ENCODE data around the gene SMR3A.

SMR3A gene

DNA sequence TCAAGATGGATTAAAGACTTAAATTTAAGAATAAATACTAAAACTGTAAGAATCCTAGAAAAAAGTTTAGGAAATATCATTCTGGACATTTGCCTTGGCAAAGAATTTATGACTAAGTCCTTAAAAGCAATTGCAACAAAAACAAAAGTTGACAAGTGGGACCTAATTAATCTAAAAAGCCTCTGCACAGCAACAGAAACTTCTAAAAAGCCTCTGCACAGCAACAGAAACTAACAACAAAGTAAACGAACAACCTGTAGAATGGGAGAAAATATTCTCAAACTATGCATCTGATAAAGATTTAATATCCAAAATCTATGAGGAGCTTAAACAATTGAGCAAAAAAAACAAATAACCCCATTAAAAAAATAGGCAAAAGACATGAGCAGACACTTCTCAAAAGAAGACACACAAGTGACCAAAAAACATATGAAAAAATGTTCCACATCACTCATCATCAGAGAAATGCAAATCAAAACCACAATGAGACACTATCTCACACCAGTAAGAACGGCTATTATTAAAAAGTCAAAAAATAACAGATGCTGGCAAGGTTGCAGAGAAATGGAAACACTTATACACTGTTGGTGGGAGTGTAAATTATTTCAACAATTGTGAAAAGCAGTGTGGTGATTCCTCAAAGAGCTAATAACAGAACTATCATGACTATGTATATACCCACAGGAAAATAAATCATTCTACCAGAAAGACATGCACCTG is 31.7 kb downstream of the SMR3A start:
- TF ChIP-seq ZFX (IDR thresholded peaks at IDR 0.05; ENCODE audit: borderline replicate concordance): no peak
- TF ChIP-seq, protein P1, sequence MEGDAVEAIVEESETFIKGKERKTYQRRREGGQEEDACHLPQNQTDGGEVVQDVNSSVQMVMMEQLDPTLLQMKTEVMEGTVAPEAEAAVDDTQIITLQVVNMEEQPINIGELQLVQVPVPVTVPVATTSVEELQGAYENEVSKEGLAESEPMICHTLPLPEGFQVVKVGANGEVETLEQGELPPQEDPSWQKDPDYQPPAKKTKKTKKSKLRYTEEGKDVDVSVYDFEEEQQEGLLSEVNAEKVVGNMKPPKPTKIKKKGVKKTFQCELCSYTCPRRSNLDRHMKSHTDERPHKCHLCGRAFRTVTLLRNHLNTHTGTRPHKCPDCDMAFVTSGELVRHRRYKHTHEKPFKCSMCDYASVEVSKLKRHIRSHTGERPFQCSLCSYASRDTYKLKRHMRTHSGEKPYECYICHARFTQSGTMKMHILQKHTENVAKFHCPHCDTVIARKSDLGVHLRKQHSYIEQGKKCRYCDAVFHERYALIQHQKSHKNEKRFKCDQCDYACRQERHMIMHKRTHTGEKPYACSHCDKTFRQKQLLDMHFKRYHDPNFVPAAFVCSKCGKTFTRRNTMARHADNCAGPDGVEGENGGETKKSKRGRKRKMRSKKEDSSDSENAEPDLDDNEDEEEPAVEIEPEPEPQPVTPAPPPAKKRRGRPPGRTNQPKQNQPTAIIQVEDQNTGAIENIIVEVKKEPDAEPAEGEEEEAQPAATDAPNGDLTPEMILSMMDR (IDR thresholded peaks at IDR 0.05): no peak
- no peak overlapping the region for H3K27ac ChIP-seq

DNA sequence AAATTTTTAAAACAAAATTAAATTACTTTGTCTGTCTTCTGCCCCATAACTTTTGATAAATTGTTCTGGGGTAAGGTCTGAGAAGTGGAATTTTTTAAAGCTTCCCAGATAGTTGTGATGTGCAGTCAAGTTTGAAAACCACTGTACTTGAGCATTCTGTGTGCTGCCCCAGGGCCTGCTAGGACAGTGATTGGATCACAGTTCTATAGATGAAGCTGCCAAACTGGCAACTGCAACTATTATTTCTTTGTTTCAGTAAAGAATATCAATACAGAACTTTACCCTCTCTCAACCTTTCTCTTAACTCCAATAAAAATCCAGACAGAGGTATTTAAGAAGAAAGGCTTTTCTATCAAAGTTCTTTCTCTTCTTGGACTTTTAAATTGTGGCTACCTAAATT is 37.0 kb downstream of the SMR3A start, which contains the start of gene OPRPN:
TSS of gene OPRPN (plus strand) at position 361 of the 400 bp plus-strand sequence. CDS start 1,346 bp downstream, outside the sequence.
- TF ChIP-seq ZFX (IDR thresholded peaks at IDR 0.05; ENCODE audit: borderline replicate concordance): no peak
- TF ChIP-seq, protein P1 (IDR thresholded peaks at IDR 0.05): no peak
- H3K27ac ChIP-seq: no peak within 1 kb of the TSS

DNA sequence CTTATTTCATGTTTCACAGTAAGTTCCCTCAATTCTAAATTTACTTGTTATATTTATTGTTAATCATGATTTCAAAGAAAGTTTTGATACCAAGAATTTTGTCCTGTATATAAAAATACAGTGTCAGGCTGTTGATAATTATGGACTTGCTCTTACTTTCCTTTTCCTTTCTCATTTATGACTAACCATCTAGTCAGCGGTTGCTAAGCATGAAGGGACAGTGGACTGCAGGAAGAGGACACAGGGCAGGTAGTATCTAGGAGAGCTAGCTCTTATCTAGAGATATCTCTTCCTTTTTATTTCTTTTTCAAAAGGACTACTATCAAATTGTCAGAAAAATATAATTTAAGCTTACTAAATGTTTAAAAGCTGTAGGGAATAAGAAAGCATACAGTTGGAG is 38.8 kb downstream of the SMR3A start:
- TF ChIP-seq, protein P1 (IDR thresholded peaks at IDR 0.05): no peak
- no peak for TF ChIP-seq ZFX (IDR thresholded peaks at IDR 0.05; ENCODE audit: borderline replicate concordance)
- H3K27ac ChIP-seq: no peak overlapping the region

DNA sequence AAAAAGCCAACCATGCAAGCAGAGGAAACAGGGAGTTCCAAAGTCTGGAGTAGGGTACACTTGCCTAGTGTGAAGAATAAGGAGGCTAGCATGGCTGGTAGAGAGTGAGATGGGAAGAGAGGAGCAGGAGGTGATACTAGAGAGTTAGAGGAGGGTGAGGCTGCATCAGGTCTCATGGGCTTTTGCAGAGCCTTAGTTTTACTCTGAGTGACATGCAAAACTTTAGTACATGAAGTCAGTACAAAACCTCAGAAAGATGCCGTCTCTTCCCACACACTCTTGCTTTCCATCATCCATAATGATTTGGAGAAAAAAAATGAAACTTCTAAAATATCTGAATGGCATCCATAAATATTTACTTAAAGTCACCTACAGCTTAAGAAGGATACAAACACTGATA is 42.2 kb downstream of the SMR3A start:
- TF ChIP-seq ZFX (IDR thresholded peaks at IDR 0.05; ENCODE audit: borderline replicate concordance): no peak
- TF ChIP-seq, protein P1 (IDR thresholded peaks at IDR 0.05): no peak
- H3K27ac ChIP-seq: no peak overlapping the region

DNA sequence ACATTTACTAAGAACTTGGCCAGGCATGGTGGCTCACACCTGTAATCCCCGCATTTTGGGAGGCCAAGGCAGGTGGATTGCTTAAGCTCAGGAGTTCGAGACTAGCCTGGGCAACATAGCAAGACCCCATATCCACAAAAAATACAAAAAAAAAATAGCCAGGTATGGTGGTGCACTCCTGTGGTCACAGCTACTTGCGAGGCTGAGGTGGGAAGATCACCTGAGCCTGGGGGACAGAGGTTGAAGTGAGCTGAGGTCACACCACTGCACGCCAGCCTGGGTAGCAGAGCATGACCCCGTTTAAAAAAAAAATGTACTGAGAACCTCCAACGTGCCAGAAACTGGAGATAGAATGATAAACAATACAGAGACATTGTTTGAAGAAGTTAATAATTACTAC is 45.2 kb downstream of the SMR3A start:
- no peak for TF ChIP-seq ZFX (IDR thresholded peaks at IDR 0.05; ENCODE audit: borderline replicate concordance)
- TF ChIP-seq, protein P1 (IDR thresholded peaks at IDR 0.05): no peak
- H3K27ac ChIP-seq: no peak overlapping the region
